SK-N-SH (cell line): ENCODE measurements around the gene LPCAT1. TPM values are rescaled to one million over a fixed set of nuclear protein-coding genes. Genes with fewer than 3 reads are reported as not detected.
A peak's percentile ranks its signal among the peaks of the same experiment; 100 is the strongest.

ENCODE experiments used
- CTCF ChIA-PET: fragments of 300-600, 350-600 bp; formaldehyde crosslinking; extraction: SDS; loops from one replicate; lab custom pipeline; 2021; lab: Yijun Ruan, JAX
- POLR2A ChIA-PET: fragments of 350-600 bp; sonication (Branson Sonifier 250); formaldehyde crosslinking; extraction: SDS; loops from one replicate; lab custom pipeline; 2020; ENCODE audit warnings: antibody characterized with exemption, inconsistent platforms; lab: Yijun Ruan, JAX
- DNase-seq: peaks from one replicate; pipeline ENCODE4 v3.0.0; 2012
- H2AFZ ChIP-seq: fragments of 200-600 bp; sonication (generic); 2 replicates; pipeline ENCODE4 v1.8.1; 2016; ENCODE audit warnings: antibody characterized with exemption, mild to moderate bottlenecking, low read depth
- H3F3A ChIP-seq: fragments of 200-600 bp; sonication (generic); replicated peaks from 2 replicates; pipeline ENCODE3; 2016; ENCODE audit warnings: antibody characterized with exemption, mild to moderate bottlenecking; ENCODE audit not compliant: insufficient read depth
- H3K27ac ChIP-seq, 2 experiments: fragments of 200-500 bp in 1 of 2; fragments of 200-600 bp in 1 of 2; sonication (Bioruptor generic) in 1 of 2; sonication (generic), shearing (Covaris generic) in 1 of 2; 2 replicates each; pipeline versions ENCODE4 v1.5.1 to v1.6.1; 2014 to 2016; ENCODE audit warnings: low read depth in 2 of 2, inconsistent platforms in 1 of 2, low read length in 1 of 2, mild to moderate bottlenecking in 1 of 2, mixed read lengths in 1 of 2
- H3K27me3 ChIP-seq: fragments of 200-600 bp; sonication (generic), shearing (Covaris generic); 2 replicates; pipeline ENCODE4 v1.6.1; 2016; ENCODE audit warnings: mixed run types; ENCODE audit not compliant: insufficient read depth
- H3K36me3 ChIP-seq, 2 experiments: fragments of 200-500 bp in 1 of 2; fragments of 200-600 bp in 1 of 2; sonication (Bioruptor generic) in 1 of 2; sonication (generic) in 1 of 2; replicated peaks in 1 of 2; 2 replicates each; pipeline versions ENCODE3 to v1.5.1; 2014 to 2016; ENCODE audit warnings: low read length in 1 of 2, mild to moderate bottlenecking in 1 of 2; ENCODE audit not compliant: insufficient read depth in 2 of 2, control insufficient read depth in 1 of 2
- H3K4me1 ChIP-seq, 2 experiments: fragments of 200-500 bp in 1 of 2; fragments of 200-600 bp in 1 of 2; sonication (Bioruptor generic) in 1 of 2; sonication (generic), shearing (Covaris generic) in 1 of 2; 2 replicates each; pipeline versions ENCODE4 v1.5.1 to v1.6.1; 2014 to 2016; ENCODE audit warnings: low read depth in 1 of 2, low read length in 1 of 2, mixed run types in 1 of 2; ENCODE audit not compliant: insufficient read depth in 2 of 2, control insufficient read depth in 1 of 2
- H3K4me2 ChIP-seq: fragments of 200-600 bp; sonication (generic), shearing (Covaris generic); 2 replicates; pipeline ENCODE4 v1.6.1; 2017; ENCODE audit warnings: mixed run types
- H3K4me3 ChIP-seq, 2 experiments: fragments of 200-500 bp in 1 of 2; fragments of 200-600 bp in 1 of 2; sonication (Bioruptor generic) in 1 of 2; sonication (generic), shearing (Covaris generic) in 1 of 2; 2 replicates each; pipeline versions ENCODE4 v1.5.1 to v1.8.1; 2014 to 2016; ENCODE audit warnings: low read depth in 2 of 2, inconsistent platforms in 1 of 2, low read length in 1 of 2, mild to moderate bottlenecking in 1 of 2, mixed read lengths in 1 of 2, moderate library complexity in 1 of 2
- H3K79me2 ChIP-seq: fragments of 200-600 bp; sonication (generic); 2 replicates; pipeline ENCODE4 v1.8.1; 2017; ENCODE audit warnings: mild to moderate bottlenecking; ENCODE audit not compliant: insufficient read depth
- H3K9ac ChIP-seq: fragments of 200-600 bp; sonication (generic); 2 replicates; pipeline ENCODE4 v1.6.1; 2017; ENCODE audit warnings: mixed run types
- H3K9me2 ChIP-seq: fragments of 200-600 bp; sonication (generic); 2 replicates; pipeline ENCODE4 v1.6.1; 2017; ENCODE audit warnings: mixed run types
- H3K9me3 ChIP-seq: fragments of 200-600 bp; sonication (generic); 2 replicates; pipeline ENCODE4 v1.6.1; 2017; ENCODE audit warnings: mixed run types, mild to moderate bottlenecking, moderate library complexity
- H4K20me1 ChIP-seq: fragments of 200-600 bp; sonication (generic); 2 replicates; pipeline ENCODE4 v1.6.1; 2017; ENCODE audit warnings: mild to moderate bottlenecking, mixed run types; ENCODE audit not compliant: insufficient read depth
- CTCF ChIP-seq: fragments of 200-600 bp; sonication (generic); IDR thresholded peaks from 2 replicates; pipeline ENCODE4 v1.6.1; 2017; ENCODE audit warnings: antibody characterized with exemption, mild to moderate bottlenecking, moderate library complexity
- EP300 ChIP-seq, 2 experiments: IDR thresholded peaks; 2 replicates each; pipeline versions ENCODE4 v1.4.0 to v1.6.1; 2012; ENCODE audit warnings: borderline replicate concordance in 1 of 2, low read depth in 1 of 2, low read length in 1 of 2
- EZH2phosphoT487 ChIP-seq: fragments of 200-600 bp; sonication (generic); IDR thresholded peaks from 2 replicates; pipeline ENCODE4 v1.6.1; 2017; ENCODE audit warnings: low read depth, mixed run types, mild to moderate bottlenecking, antibody characterized with exemption, moderate library complexity, borderline replicate concordance
- GABPA ChIP-seq: IDR thresholded peaks from 2 replicates; pipeline ENCODE4 v1.4.0; 2012; ENCODE audit warnings: low read depth, mild to moderate bottlenecking
- IRF3 ChIP-seq: fragments of 150-350 bp; IDR thresholded peaks from 2 replicates; pipeline ENCODE4 v1.6.1; 2016; ENCODE audit warnings: mild to moderate bottlenecking, low read depth, low read length
- JUND ChIP-seq: IDR thresholded peaks from 2 replicates; pipeline ENCODE4 v1.4.0; 2012
- PBX3 ChIP-seq: IDR thresholded peaks from 2 replicates; pipeline ENCODE4; 2012
- POLR2AphosphoS5 ChIP-seq: IDR thresholded peaks from 2 replicates; pipeline ENCODE4 v1.6.1; 2012; ENCODE audit warnings: low read depth, low read length
- RAD21 ChIP-seq: IDR thresholded peaks from 2 replicates; pipeline ENCODE4 v1.6.1; 2012; ENCODE audit warnings: mild to moderate bottlenecking, low read length
- RFX5 ChIP-seq: IDR thresholded peaks from 2 replicates; pipeline ENCODE4 v1.6.1; 2012; ENCODE audit warnings: mild to moderate bottlenecking, improper control_type of control experiment, low read length
- SIN3A ChIP-seq: IDR thresholded peaks from 2 replicates; pipeline ENCODE4 v1.6.1; 2012; ENCODE audit warnings: low read depth, mild to moderate bottlenecking, low read length, moderate library complexity, borderline replicate concordance
- SMC3 ChIP-seq: IDR thresholded peaks from 2 replicates; pipeline ENCODE4 v1.6.1; 2012; ENCODE audit warnings: low read depth, low read length, improper control_type of control experiment
- TAF1 ChIP-seq: IDR thresholded peaks from 2 replicates; pipeline ENCODE4 v1.6.1; 2012; ENCODE audit warnings: low read depth, mild to moderate bottlenecking, low read length, moderate library complexity, borderline replicate concordance
- YY1 ChIP-seq: IDR thresholded peaks from 2 replicates; pipeline ENCODE4 v1.4.0; 2012; ENCODE audit warnings: low read depth, mild to moderate bottlenecking
- WGBS: methylation state at CpG from one replicate; pipeline ENCODE4 v1.1.6; 2017; ENCODE audit warnings: low lambda C conversion rate; 5-methylcytosine and 5-hydroxymethylcytosine counted together
- polyA plus RNA-seq, 3 experiments: library from polyadenylated mRNA; depleted of rRNA; stranded (reverse); fragments of >200 nt; gene quantifications; 2 replicates each; pipeline ENCODE4 v1.2.3, GENCODE V29; 2012

The LPCAT1 gene
- polyA plus RNA-seq, 1 of the 3 experiments (the other 2 are of a cell fraction): 42.3 TPM

- TF ChIP-seq IRF3: no peak
- no peak for TF ChIP-seq TAF1
- TF ChIP-seq GABPA: no peak
- no peak for TF ChIP-seq POLR2AphosphoS5
- no peak for TF ChIP-seq RFX5
- TF ChIP-seq SIN3A: no peak
- TF ChIP-seq PBX3: no peak
- TF ChIP-seq RAD21: no peak
- TF ChIP-seq EP300 (IDR thresholded peaks at IDR 0.05; ENCODE audit: borderline replicate concordance in 1 of 2, low read depth in 1 of 2, low read length in 1 of 2): no peak
- TF ChIP-seq EZH2phosphoT487: no peak
- no peak for TF ChIP-seq SMC3
- TF ChIP-seq YY1: no peak
- TF ChIP-seq CTCF: no peak
- no peak for TF ChIP-seq JUND
- no peak overlapping the region for H2AFZ ChIP-seq
- CTCF ChIA-PET: interaction anchor here (1.0 to 1.2 kb wide), 3 partner anchors 8 to 514 kb away, joined by 3 read pairs; no protein-coding TSS in a partner anchor
- no peak overlapping the region for H3K9ac ChIP-seq
- no peaks in the 10 kb centered on the region; the same call in 1 of the 2 replicates for H3K27me3 ChIP-seq
- 89% methylated on average over 7 of the region's 20 CpGs for WGBS
- H3K4me2 ChIP-seq: peak overlapping the region; percentile 75; the same call in 1 of the 2 replicates
- H3F3A ChIP-seq: no peaks in the 10 kb centered on the region
- H3K79me2 ChIP-seq: peaks cover 33% of the 10 kb centered on the region
- no peaks in the 10 kb centered on the region for H3K9me3 ChIP-seq
- no peak overlapping the region for H3K4me3 ChIP-seq
- H4K20me1 ChIP-seq: peaks cover 27% of the 10 kb centered on the region
- H3K27ac ChIP-seq: no peak overlapping the region
- peaks cover 4 to 7% of the 10 kb centered on the region in 2 experiments for H3K36me3 ChIP-seq
- no peak for DNase-seq
- POLR2A ChIA-PET: no interaction called here
- H3K4me1 ChIP-seq: peaks cover 11 to 16% of the 10 kb centered on the region in 2 experiments; a peak in 2 of 4 replicates
- no peaks in the 10 kb centered on the region for H3K9me2 ChIP-seq
Observed at GRCh38 chr5:1524799-1525623, 1.3 kb upstream of the LPCAT1 start.
